GM12891 (cell line): ENCODE results near the gene CABCOCO1.

Experiments used
- POLR2A ChIP-seq: IDR thresholded peaks from 2 replicates; pipeline ENCODE4 v1.6.1; 2011; ENCODE audit warnings: low read depth, low read length, control low read depth
- POLR2AphosphoS5 ChIP-seq: IDR thresholded peaks from 2 replicates; pipeline ENCODE4 v1.6.1; 2011; ENCODE audit warnings: low read depth, low read length, control low read depth
- POU2F2 ChIP-seq: IDR thresholded peaks from 2 replicates; pipeline ENCODE4 v1.6.1; 2011; ENCODE audit warnings: low read depth, mild to moderate bottlenecking, control low read depth, low read length, moderate library complexity
- SPI1 ChIP-seq: IDR thresholded peaks from 2 replicates; pipeline ENCODE4 v1.6.1; 2011; ENCODE audit warnings: low read depth, low read length, control low read depth
- TAF1 ChIP-seq: IDR thresholded peaks from 2 replicates; pipeline ENCODE4 v1.6.1; 2011; ENCODE audit warnings: low read depth, low read length, control low read depth

GRCh38 chr10:61642676-61643075, 20.1 kb upstream of the CABCOCO1 start:
- TF ChIP-seq POLR2A (no peak), POLR2AphosphoS5 (no peak), SPI1 (no peak), POU2F2 (no peak), TAF1 (no peak)
